IMR-90 (cell line): ENCODE data around the gene BPIFB2.

Source experiments
- BHLHE40 ChIP-seq: fragments of 150-350 bp; IDR thresholded peaks from 2 replicates; pipeline ENCODE4 v1.6.1; 2016; ENCODE audit warnings: mild to moderate bottlenecking, low read depth, low read length
- CEBPB ChIP-seq: IDR thresholded peaks from 2 replicates; pipeline ENCODE4 v1.6.1; 2012; ENCODE audit warnings: low read depth, low read length, improper control_type of control experiment
- CHD1 ChIP-seq: IDR thresholded peaks from 2 replicates; pipeline ENCODE4 v1.6.1; 2012; ENCODE audit warnings: low read depth, low read length, improper control_type of control experiment
- MAFK ChIP-seq: IDR thresholded peaks from 2 replicates; pipeline ENCODE4 v1.6.1; 2012; ENCODE audit warnings: low read depth, low read length, improper control_type of control experiment
- MXI1 ChIP-seq: IDR thresholded peaks from 2 replicates; pipeline ENCODE4 v1.6.1; 2012; ENCODE audit warnings: low read depth, mild to moderate bottlenecking, low read length, moderate library complexity, borderline replicate concordance
- NFE2L2 ChIP-seq: fragments of 150-350 bp; IDR thresholded peaks from 2 replicates; pipeline ENCODE4 v1.6.1; 2016; ENCODE audit warnings: low read depth, mild to moderate bottlenecking, low read length
- POLR2A ChIP-seq: IDR thresholded peaks from 2 replicates; pipeline ENCODE4 v1.6.1; 2012; ENCODE audit warnings: mild to moderate bottlenecking, low read depth, low read length
- RAD21 ChIP-seq: IDR thresholded peaks from 2 replicates; pipeline ENCODE4 v1.6.1; 2012; ENCODE audit warnings: low read length, improper control_type of control experiment
- RCOR1 ChIP-seq: IDR thresholded peaks from 2 replicates; pipeline ENCODE4 v1.6.1; 2012; ENCODE audit warnings: mild to moderate bottlenecking, low read length, improper control_type of control experiment; ENCODE audit not compliant: insufficient replicate concordance
- RFX5 ChIP-seq: IDR thresholded peaks from 2 replicates; pipeline ENCODE4 v1.8.0; 2012; ENCODE audit warnings: low read depth, mild to moderate bottlenecking, low read length, moderate library complexity
- SMC3 ChIP-seq: fragments of 150-350 bp; IDR thresholded peaks from 2 replicates; pipeline ENCODE4 v1.6.1; 2016; ENCODE audit warnings: low read depth, mild to moderate bottlenecking, antibody characterized with exemption, low read length, moderate library complexity
- TF ChIP-seq, protein P1 (sequence below): conservative IDR thresholded peaks from 2 replicates; pipeline ENCODE4 v1.5.1; 2012; ENCODE audit warnings: mild to moderate bottlenecking, low read depth, low read length, improper control_type of control experiment
- TF ChIP-seq, protein P2 (sequence below): fragments of 150-350 bp; IDR thresholded peaks from 2 replicates; pipeline ENCODE4 v1.6.1; 2017; ENCODE audit warnings: mild to moderate bottlenecking, antibody characterized with exemption, low read length, low read depth
- TF ChIP-seq, protein P3 (sequence below): fragments of 150-350 bp; IDR thresholded peaks from 2 replicates; pipeline ENCODE4 v1.6.1; 2016; ENCODE audit warnings: low read depth, mild to moderate bottlenecking, low read length, moderate library complexity, borderline replicate concordance

DNA sequence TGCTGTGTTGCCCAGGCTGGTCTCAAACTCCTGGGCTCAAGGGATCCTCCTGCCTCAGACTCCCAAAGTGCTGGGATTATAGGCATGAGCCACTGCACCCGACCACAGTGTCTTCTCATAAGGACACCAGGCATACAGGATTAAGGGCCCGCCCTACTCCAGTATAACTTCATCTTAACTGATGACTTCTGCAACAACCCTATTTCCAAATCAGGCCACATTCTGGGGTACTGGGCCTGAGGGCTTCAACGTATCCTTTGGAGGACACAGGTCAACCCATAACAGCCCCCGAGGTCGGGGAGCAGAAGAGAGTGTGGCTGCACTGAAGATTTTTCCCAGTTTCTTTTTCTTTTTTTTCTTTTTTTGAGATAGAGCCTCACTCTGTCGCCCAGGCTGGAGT, 42.9 kb upstream of the BPIFB2 start:
- no peak for TF ChIP-seq POLR2A
- TF ChIP-seq, protein P1, sequence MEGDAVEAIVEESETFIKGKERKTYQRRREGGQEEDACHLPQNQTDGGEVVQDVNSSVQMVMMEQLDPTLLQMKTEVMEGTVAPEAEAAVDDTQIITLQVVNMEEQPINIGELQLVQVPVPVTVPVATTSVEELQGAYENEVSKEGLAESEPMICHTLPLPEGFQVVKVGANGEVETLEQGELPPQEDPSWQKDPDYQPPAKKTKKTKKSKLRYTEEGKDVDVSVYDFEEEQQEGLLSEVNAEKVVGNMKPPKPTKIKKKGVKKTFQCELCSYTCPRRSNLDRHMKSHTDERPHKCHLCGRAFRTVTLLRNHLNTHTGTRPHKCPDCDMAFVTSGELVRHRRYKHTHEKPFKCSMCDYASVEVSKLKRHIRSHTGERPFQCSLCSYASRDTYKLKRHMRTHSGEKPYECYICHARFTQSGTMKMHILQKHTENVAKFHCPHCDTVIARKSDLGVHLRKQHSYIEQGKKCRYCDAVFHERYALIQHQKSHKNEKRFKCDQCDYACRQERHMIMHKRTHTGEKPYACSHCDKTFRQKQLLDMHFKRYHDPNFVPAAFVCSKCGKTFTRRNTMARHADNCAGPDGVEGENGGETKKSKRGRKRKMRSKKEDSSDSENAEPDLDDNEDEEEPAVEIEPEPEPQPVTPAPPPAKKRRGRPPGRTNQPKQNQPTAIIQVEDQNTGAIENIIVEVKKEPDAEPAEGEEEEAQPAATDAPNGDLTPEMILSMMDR = no peak
- TF ChIP-seq CHD1 = no peak
- TF ChIP-seq NFE2L2 = no peak
- TF ChIP-seq MXI1 = no peak
- no peak for TF ChIP-seq CEBPB
- TF ChIP-seq RFX5 = no peak
- TF ChIP-seq, protein P2, sequence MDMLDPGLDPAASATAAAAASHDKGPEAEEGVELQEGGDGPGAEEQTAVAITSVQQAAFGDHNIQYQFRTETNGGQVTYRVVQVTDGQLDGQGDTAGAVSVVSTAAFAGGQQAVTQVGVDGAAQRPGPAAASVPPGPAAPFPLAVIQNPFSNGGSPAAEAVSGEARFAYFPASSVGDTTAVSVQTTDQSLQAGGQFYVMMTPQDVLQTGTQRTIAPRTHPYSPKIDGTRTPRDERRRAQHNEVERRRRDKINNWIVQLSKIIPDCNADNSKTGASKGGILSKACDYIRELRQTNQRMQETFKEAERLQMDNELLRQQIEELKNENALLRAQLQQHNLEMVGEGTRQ = no peak
- no peak for TF ChIP-seq RCOR1
- TF ChIP-seq RAD21 = no peak
- TF ChIP-seq SMC3 = no peak
- TF ChIP-seq, protein P3, sequence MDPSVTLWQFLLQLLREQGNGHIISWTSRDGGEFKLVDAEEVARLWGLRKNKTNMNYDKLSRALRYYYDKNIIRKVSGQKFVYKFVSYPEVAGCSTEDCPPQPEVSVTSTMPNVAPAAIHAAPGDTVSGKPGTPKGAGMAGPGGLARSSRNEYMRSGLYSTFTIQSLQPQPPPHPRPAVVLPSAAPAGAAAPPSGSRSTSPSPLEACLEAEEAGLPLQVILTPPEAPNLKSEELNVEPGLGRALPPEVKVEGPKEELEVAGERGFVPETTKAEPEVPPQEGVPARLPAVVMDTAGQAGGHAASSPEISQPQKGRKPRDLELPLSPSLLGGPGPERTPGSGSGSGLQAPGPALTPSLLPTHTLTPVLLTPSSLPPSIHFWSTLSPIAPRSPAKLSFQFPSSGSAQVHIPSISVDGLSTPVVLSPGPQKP = no peak
- TF ChIP-seq MAFK = no peak
- TF ChIP-seq BHLHE40 = no peak
